GM23338 (cell line): Measurements from ENCODE around the gene OR4F15. TPM values are rescaled to one million over a fixed set of nuclear protein-coding genes. Genes with fewer than 3 reads are reported as not detected.

ENCODE experiments used
- ATAC-seq: fragments of 200-7000 bp; cut with Tn5 transposase; 3 replicates; pipeline ENCODE4 v1.9.1; 2020
- DNase-seq: peaks from one replicate; pipeline ENCODE4 v3.0.0-alpha.2; 2015; ENCODE audit warnings: low spot score
- H2AFZ ChIP-seq: fragments of 200-600 bp; sonication (generic); 2 replicates; pipeline ENCODE4 v1.8.0; 2016; ENCODE audit warnings: antibody characterized with exemption, mild to moderate bottlenecking, moderate library complexity
- H3F3A ChIP-seq: fragments of 200-600 bp; sonication (generic); replicated peaks from 2 replicates; pipeline ENCODE4 v1.8.0; 2017; ENCODE audit warnings: antibody characterized with exemption, mixed run types, low read depth
- H3K27ac ChIP-seq: fragments of 200-600 bp; sonication (generic); 2 replicates; pipeline ENCODE4 v1.6.1; 2016; ENCODE audit warnings: low read depth
- H3K27me3 ChIP-seq: fragments of 200-600 bp; sonication (generic); 2 replicates; pipeline ENCODE4 v1.8.0; 2016; ENCODE audit warnings: mild to moderate bottlenecking, mixed run types, moderate library complexity; ENCODE audit not compliant: insufficient read depth
- H3K36me3 ChIP-seq: fragments of 200-600 bp; sonication (generic); 2 replicates; pipeline ENCODE4 v1.8.0; 2016; ENCODE audit warnings: mild to moderate bottlenecking; ENCODE audit not compliant: insufficient read depth
- H3K4me1 ChIP-seq: fragments of 200-600 bp; sonication (generic); 2 replicates; pipeline ENCODE4 v1.8.0; 2016; ENCODE audit warnings: mild to moderate bottlenecking, moderate library complexity; ENCODE audit not compliant: insufficient read depth
- H3K4me2 ChIP-seq: fragments of 200-600 bp; sonication (generic); 2 replicates; pipeline ENCODE4 v1.7.1; 2017; ENCODE audit warnings: mixed run types
- H3K4me3 ChIP-seq: fragments of 200-600 bp; sonication (generic); 2 replicates; pipeline ENCODE4 v1.6.1; 2016; ENCODE audit warnings: mixed run types
- H3K79me2 ChIP-seq: fragments of 200-600 bp; sonication (generic); replicated peaks from 2 replicates; pipeline ENCODE4 v1.8.0; 2017; ENCODE audit warnings: mild to moderate bottlenecking; ENCODE audit not compliant: insufficient read depth
- H3K9me2 ChIP-seq: fragments of 200-600 bp; sonication (generic); 2 replicates; pipeline ENCODE4 v1.8.0; 2017; ENCODE audit not compliant: insufficient read depth
- H4K20me1 ChIP-seq: fragments of 200-600 bp; sonication (generic); replicated peaks from 2 replicates; pipeline ENCODE4 v1.8.0; 2017; ENCODE audit warnings: mild to moderate bottlenecking; ENCODE audit not compliant: insufficient read depth
- H3K27ac Mint-ChIP-seq: 2 replicates; pipeline ENCODE4 v1.8.0; 2020; ENCODE audit warnings: inconsistent platforms, mild to moderate bottlenecking, moderate library complexity, mixed read lengths
- H3K27me3 Mint-ChIP-seq: 3 replicates; pipeline ENCODE4 v1.8.0; 2022; ENCODE audit warnings: low read depth, mild to moderate bottlenecking, moderate library complexity, mixed read lengths, inconsistent platforms; ENCODE audit not compliant: insufficient read depth, poor library complexity
- H3K36me3 Mint-ChIP-seq: 3 replicates; pipeline ENCODE4 v1.8.0; 2021; ENCODE audit warnings: low read depth, mild to moderate bottlenecking, inconsistent platforms, moderate library complexity, mixed read lengths
- H3K4me1 Mint-ChIP-seq: 3 replicates; pipeline ENCODE4 v1.8.0; 2020; ENCODE audit warnings: mild to moderate bottlenecking, inconsistent platforms, mixed read lengths
- H3K4me3 Mint-ChIP-seq: 3 replicates; pipeline ENCODE4 v1.8.0; 2021; ENCODE audit warnings: moderate library complexity, mild to moderate bottlenecking, inconsistent platforms, mixed read lengths
- H3K9me3 Mint-ChIP-seq: 3 replicates; pipeline ENCODE4 v1.8.0; 2020; ENCODE audit warnings: moderate library complexity, mild to moderate bottlenecking, inconsistent platforms, mixed read lengths
- CTCF ChIP-seq, 2 experiments: fragments of 200-600 bp in 1 of 2; sonication (generic) in 1 of 2; conservative IDR thresholded peaks; 2 replicates each; pipeline versions ENCODE4 v1.5.1 to v1.6.1; 2016 to 2017; ENCODE audit warnings: antibody characterized with exemption in 2 of 2, low read depth in 2 of 2, mild to moderate bottlenecking in 2 of 2, moderate library complexity in 1 of 2
- EZH2phosphoT487 ChIP-seq: fragments of 200-600 bp; sonication (generic); IDR thresholded peaks from one replicate; pipeline ENCODE4 v1.8.1; 2018; ENCODE audit warnings: antibody characterized with exemption; ENCODE audit not compliant: unreplicated experiment
- JUNB ChIP-seq: IDR thresholded peaks from one replicate; pipeline ENCODE4 v1.6.1; 2016; ENCODE audit warnings: antibody characterized with exemption; ENCODE audit not compliant: unreplicated experiment
- NANOG ChIP-seq: IDR thresholded peaks from 2 replicates; pipeline ENCODE4 v1.6.1; 2016; ENCODE audit warnings: antibody characterized with exemption, borderline replicate concordance
- REST ChIP-seq: IDR thresholded peaks from one replicate; pipeline ENCODE4 v1.6.1; 2018; ENCODE audit warnings: antibody characterized with exemption; ENCODE audit not compliant: unreplicated experiment
- ZNF331 ChIP-seq: fragments of 250-450 bp; sonication (Bioruptor Pico); IDR thresholded peaks from 2 replicates; pipeline ENCODE4 v1.5.0; 2020; ENCODE audit warnings: low read depth, mild to moderate bottlenecking, moderate library complexity
- polyA plus RNA-seq: library from polyadenylated mRNA; unstranded; fragments of >200 nt; fragmentation: Nextera tagmentation; extraction: Ambion mirVana; gene quantifications from 2 replicates; pipeline ENCODE4 v1.2.1, GENCODE V29; 2016
- total RNA-seq: library from RNA; depleted of rRNA; stranded (reverse); fragments of >200 nt; shearing (Covaris generic); gene quantifications from 2 replicates; pipeline ENCODE4 v1.2.3, GENCODE V29; 2014

OR4F15 gene
- total and polyA plus RNA-seq, 2 experiments from 2014 or later: not detected

GRCh38 chr15:101810876-101811275 is 1.1 kb upstream of the OR4F15 start:
- H3K27me3 Mint-ChIP-seq: peaks cover 2% of the 10 kb centered on the region

More at GRCh38 chr15:101810876-101811275, 1.1 kb upstream of the OR4F15 start:
- TF ChIP-seq REST: peak; percentile 79
- TF ChIP-seq EZH2phosphoT487: no peak
- no peak for TF ChIP-seq ZNF331 (CRISPR knock-in tag)
- no peak for TF ChIP-seq NANOG
- no peak for TF ChIP-seq JUNB
- no peak for TF ChIP-seq CTCF (conservative IDR thresholded peaks at IDR 0.05; ENCODE audit: low read depth in 2 of 2)
- Mint-ChIP-seq H3K36me3 (no peaks in the 10 kb centered on the region), H3K4me3 (no peak overlapping the region), H3K4me1 (peaks cover 4% of the 10 kb centered on the region; the same call in 1 of the 3 replicates), H3K9me3 (no peaks in the 10 kb centered on the region), H3K27ac (no peak overlapping the region)
- Histone ChIP-seq H2AFZ (no peak overlapping the region), H3K27me3 (no peaks in the 10 kb centered on the region), H3F3A (no peaks in the 10 kb centered on the region), H3K9me2 (0 out of 2 replicates have a peak, but pooled peaks cover under 1% of the 10 kb centered on the region), H3K4me2 (no peak overlapping the region), H4K20me1 (no peaks in the 10 kb centered on the region), H3K27ac (no peak overlapping the region), H3K4me3 (no peak overlapping the region), H3K4me1 (no peaks in the 10 kb centered on the region), H3K36me3 (no peaks in the 10 kb centered on the region), H3K79me2 (no peaks in the 10 kb centered on the region)
- DNase-seq: peak; percentile 51
- ATAC-seq: no peak
